Stimulated activated CD4-positive, alpha-beta T cell treated with anti-CD3 and anti-CD28 coated beads, Interleukin-2, amount 100 ng/mL, for 24 hours (primary cell): Measurements from ENCODE around the gene CNTNAP3B.
"Not testable (repeated sequence)": the region's sequence is repeated elsewhere in the genome, so short reads cannot be mapped to it uniquely, and the experiment has no call there.

Experiments used
- DNase-seq, 2 donors: peaks; one replicate each; pipeline ENCODE4 v3.0.0-alpha.2; 2020

The CNTNAP3B gene

DNA sequence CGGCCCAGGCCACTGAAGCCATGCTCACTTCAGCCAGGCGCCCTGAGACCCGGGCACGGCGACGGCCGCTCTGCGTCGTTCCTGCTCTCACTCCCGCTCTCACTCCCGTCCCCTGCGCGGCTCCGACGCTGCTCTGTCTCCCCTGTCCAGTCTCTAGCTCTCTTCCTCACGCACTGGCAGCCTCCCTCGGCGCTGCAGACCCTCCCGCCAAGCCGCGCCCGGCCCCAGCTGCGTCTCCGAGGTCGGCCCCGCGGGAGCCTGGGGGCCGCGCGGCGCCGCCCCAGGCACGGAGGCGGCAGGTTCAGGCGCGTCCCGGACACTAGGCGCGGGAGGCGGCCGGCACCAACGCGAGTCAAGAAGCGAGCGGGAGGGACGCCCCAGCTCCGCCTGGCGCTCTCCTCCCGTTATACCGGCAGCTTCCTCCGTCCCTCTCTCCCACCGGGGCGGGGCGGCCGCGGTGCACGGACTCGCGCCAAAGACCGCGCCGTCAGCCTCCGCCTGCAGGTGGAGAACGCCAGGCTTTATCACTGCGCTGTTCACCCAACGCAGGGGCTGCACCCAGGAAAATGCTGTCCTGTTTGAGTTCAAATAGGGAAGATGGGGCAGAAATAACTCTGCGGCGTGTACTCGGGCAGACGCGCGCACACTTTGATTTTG, at the start of gene CNTNAP3B:
Gene CNTNAP3B, minus strand, starts transcription at position 354 of the 657 bp plus-strand sequence. Its CDS starts 332 bp downstream, at position 22.
- peak in 1 of 2 donors; percentile 1 for DNase-seq

DNA sequence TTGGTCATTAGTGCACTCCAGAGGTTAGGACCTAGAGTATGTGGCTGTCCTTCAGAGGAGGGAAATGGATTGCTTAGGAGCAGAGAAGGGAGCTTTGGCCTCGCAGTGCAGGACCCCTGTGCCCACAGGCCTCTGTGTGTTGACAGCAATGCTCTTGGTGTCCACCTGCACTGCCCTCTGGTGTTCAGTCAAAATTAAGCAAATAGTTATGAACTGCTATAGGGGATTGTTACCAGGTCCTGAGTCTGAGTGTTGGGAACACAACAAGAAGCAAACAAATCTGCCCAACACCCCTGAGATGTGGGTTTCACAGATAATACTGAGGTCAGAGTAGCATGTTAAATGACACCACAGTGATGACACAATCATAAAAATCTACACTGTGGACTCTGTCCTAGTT, 31.1 kb upstream of the CNTNAP3B start:
- not testable (repeated sequence) for DNase-seq

DNA sequence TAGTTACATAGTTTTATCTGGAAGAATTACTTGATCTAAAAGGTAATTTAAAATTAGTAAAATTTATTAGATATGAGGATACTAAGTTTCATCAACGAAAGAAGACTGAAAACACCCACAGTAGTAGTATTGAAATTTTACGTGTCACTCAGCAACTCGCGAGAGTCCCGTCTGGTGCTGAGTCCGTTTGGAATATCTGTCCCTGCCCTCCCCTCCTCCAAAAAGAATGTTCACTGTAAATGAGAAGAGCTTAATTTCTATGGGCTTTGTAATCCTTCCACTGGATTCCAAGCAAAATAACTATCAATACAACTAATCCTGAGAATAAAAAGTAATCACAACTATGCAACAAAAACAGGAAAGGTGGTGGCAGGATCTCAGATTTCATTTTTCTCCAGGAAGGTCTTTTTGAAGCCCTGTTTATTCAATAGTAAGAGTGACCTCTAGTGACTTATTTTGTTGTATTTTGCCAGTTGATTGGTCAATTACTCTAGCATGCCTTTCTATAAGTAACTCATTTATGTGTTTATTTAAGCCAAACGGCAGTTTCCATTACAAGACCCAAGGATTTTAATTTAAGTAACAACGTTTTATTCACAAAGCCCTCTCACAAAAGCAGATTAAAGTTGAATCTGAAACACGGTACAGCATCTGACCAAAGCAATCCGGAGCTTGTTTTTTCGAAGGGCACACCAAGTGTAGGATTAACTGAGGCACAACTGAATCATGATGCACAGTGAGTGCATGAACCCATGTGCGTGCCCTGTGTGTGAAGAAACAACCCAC, 2.0 kb downstream of the CNTNAP3B start:
- DNase-seq, result not testable (repeated sequence)

DNA sequence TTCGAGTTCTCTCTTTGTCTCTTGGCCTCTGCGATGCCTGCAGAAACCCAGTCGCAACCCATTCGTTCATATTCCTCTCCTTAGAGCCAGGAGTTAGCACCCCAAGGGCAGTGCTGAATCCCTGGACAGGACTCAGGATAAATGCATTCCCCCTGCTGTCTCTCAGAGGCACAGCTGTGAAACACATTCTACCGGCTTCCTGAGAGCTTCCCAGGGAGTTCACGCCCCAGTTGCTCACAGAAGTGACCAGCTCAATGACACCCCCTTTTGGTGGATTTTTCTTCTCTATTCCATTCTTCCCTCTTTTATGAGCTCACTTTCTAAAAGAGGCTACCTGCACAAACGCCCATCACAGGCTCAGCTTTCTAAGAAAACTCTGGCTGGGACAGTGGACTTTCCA, 8.2 kb downstream of the CNTNAP3B start:
- not testable (repeated sequence) for DNase-seq

DNA sequence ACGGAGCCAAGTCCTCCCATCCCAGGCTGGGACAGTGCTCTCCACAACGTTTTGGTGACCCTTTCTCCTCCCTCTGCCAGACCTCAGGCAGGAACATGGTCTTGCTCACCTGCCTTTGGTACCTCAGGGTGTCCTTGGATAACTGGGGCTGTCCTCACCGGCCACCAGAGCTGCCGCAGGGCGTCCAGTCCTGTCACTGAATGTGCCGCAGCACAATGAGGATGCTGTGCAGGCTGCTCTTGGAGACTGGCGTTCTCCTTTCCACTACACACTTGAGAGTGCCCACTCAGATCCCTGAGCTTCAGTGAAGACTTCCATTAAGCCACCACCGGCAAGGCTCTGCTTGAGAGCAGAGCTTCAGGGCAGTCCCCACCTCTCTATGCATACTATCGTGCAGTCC, 33.3 kb downstream of the CNTNAP3B start:
- DNase-seq, result not testable (repeated sequence)

DNA sequence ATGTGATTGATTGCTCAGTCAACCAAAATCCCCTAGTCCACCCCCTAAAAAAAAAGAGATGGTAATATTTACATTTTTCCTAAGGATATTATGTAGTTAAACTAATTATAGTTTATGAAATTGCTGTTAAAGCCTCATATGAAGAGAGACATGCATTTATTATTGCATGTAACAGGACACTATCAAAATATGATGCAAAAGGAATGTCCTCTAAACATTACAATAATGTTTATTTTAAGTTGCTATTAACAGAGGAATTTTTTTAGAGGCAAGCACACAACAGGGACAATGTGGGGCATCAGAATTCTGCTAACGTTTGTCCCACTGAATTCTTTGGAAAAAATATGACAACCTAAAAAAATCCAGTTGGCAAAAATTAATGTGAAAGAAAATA, 44.7 kb downstream of the CNTNAP3B start:
- not testable (repeated sequence) for DNase-seq

DNA sequence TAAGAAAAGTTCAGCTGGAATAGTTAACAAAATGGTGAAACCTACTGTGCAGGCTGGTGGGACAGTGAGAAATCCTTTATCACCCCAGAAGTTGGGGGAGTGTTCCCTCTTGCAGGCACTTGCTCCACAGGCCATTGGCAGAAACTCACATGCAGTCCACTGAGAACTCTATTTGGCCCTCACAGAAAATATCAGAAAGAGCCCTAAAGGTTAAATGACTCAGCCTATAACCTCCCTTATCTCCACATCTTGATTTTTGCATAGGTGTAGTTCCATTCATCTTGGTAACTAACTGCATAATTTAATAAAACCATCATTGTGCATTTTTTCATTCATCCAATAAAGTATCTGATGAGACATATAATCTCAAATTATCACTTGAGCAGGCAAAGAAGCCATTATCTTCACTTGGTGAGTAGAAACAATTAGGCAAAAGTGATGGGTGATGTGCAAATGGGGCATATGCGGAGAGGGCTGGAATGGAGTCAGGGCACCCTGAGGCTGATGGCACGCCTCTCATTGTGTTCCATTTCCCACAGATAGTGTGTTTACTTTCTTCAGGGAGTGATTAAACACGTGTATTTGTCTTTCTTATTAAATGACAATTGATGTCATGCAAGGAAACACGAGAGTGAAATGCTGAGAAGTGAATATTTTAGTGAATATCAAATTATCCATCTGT, 45.2 kb downstream of the CNTNAP3B start:
- DNase-seq, result not testable (repeated sequence)

DNA sequence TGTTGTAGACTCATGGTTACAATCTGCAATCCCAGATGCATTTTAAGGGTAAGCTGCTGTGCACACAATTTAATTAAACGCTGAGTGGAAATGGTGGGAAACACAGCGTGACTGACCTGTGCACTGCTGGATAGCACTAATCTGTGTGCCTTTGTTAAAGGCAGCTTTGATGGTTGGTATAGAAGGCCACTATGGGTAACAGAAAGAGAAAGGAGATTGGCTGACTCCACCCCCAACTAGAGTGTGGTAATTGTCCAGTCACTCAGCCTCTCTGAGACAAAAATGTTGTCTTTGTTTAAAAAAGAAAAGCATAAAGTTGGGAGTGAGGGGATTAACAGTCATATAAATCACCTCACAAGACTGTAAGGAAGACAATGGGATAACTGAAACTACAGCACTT, 48.9 kb downstream of the CNTNAP3B start:
- DNase-seq, result not testable (repeated sequence)

DNA sequence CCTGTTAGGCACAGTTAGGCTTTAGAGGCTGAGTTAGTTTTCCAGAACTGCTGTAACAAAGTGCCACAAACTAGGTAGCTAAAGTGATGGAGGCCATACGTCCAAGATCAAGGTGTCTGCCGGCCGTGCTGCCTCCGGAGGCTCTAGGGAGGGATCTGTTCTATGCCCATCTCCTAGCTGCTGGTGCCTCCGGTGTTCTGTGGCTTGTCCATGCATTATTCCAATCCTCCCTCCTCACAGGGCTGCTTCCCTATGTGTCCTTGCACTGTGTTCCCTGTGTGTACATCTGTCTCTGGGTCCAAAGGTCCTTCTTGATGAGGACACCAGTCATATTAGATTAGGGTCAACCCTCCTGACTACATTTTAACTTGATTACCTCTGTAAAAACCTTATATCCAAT, 54.4 kb downstream of the CNTNAP3B start:
- not testable (repeated sequence) for DNase-seq

DNA sequence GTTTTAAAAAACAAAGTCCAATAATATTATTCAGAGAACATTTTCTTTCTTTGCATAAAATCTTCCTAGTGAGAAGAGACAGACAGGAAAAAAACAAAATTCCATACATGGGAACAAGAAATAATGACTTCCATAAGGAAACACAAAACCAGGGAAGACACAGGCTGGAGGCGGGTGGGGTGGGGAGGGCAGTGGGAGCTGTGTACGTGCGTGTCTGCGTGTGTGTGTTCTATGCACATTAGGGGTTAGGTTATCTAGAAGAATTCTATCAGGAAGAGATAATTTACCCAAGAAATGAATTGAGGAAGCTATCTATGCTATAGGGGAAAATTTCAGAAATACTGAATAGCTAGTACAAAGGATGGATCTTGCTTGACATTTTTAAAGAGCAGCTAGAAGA, 58.2 kb downstream of the CNTNAP3B start:
- not testable (repeated sequence) for DNase-seq

DNA sequence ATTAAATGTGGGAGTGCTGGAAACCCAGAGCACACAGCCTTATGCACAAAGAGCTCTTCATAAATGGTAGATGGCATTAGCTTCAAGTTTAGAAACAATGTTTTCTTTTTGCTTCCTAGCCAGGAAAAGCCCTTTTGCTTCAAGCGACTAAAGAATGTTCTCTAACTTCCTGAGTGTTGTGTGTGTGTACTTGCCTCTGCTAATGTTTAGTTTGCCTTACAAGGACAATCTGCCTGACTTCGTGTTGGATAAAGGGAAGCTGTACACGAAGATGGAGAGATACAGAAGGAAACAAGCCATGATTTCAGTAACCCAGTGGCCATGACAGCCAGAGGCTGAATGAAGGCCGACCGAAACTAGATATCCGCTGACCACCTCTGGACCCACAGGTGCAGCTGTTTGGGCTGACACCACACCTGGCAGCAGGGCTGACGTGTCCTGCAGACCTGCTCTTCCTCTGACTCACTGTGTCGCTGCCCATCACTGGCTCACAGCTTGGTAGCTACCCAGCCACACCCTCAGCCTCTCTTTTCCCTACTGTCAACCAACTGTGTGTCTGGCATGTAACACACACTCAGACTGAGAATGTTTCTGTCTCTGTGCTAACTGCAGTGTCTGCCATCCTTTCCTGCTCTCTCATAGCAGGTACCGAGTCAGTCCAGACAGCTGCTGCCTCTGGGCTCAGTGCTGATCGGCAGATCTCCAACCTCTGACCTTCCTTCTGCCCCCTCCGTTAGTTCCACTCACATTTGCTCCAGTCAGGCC, 59.0 kb downstream of the CNTNAP3B start:
- not testable (repeated sequence) for DNase-seq

DNA sequence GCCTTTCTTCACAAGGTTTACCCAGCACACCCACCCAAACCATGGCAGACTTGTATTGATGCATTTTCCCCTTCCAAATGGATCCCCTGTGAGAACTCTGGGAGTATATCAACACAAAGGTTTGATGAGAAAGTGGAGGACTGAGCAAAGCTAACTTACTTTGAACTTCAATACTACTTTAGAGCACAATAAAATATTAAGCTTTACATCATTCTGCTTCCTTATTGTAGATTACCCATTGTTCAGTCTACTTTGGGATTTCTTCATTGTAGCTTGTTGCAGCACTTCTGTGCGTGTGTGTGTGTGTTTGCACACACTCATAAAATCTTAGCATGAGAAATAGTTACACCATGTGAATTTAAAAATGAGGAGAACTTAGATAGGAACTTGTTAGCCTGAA, 75.4 kb downstream of the CNTNAP3B start:
- DNase-seq, result not testable (repeated sequence)

DNA sequence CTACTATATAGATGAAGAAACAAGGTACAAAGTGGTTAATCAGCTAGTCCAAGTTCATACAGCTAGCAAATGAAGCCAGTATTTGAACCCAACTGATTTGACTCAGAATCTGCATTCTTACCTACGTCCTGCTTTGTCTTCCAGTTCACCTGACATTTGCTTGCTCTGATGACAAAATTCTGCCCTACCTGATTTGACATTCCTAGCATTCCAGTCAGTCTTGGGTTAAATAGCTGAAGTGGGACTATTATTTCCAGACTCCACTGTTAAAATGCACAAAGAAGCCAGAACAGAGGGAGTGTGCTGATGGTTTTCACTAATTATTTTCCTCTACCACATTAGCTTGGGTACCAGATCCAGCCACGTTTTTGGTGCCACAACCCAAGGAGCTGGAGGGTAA, 78.5 kb downstream of the CNTNAP3B start:
- not testable (repeated sequence) for DNase-seq

DNA sequence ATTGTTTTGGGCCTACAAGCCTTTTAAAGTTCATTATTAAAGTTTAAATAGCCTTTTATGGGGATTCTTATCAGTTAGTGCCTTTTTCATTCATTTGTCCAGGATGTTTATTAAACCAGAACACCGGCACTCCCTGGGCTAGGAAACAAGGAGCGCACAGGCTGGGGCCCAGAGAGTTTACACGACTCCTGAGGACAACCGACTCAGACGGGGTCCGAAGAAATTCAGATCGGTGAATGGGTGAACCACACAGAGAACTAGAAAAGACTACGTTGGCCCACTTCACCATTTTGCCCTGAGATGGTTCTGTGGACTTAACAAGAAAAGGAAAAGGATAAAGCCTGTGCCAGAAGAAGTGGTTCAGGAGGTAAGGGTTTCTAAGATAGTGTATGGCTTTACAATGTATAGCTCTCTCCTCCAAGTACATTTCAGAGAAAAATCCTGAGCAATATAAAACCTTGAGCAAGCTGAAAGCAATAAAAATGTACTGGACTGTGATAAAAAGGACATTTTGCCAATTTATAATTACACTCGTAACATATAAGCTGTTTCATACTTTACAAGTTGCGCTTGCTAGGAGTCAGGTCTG, 84.7 kb downstream of the CNTNAP3B start:
- DNase-seq, result not testable (repeated sequence)

DNA sequence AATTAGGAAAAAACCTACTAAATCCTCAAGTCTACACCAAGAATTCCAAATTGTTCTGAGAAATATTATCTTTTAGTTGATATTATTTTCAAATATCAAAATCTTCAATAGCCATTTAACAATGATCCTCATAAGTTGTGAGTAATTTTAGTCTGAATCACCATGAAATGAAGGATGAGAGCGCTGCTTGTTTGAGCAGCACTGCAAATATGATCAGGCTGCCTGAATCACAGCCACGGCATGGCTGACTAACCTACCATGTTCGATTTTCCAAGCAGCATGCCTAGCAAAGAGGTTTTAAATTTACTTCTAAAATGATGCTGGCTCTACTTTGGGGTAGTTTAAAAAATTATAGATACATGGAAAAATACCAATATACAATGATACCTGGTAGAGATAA, 95.7 kb downstream of the CNTNAP3B start:
- DNase-seq, result not testable (repeated sequence)

DNA sequence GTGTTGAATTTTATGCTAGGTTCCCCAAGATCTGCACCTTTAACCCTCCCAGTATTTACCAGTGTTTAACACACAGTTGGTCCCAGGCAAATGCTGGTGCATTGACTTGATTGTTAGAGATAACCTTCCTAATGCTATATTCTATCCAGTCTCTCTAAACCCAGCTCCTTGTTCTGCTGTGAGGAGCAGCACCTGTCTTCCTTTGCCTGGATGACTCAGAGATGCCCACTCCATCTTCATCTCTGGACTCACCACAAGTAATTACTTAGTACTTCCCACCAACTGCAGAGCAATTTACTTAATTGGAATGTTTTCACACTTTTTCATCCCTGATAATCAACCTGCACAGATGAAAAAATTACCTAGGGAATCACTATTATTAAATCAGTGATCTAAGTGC, 108.6 kb downstream of the CNTNAP3B start:
- not testable (repeated sequence) for DNase-seq

DNA sequence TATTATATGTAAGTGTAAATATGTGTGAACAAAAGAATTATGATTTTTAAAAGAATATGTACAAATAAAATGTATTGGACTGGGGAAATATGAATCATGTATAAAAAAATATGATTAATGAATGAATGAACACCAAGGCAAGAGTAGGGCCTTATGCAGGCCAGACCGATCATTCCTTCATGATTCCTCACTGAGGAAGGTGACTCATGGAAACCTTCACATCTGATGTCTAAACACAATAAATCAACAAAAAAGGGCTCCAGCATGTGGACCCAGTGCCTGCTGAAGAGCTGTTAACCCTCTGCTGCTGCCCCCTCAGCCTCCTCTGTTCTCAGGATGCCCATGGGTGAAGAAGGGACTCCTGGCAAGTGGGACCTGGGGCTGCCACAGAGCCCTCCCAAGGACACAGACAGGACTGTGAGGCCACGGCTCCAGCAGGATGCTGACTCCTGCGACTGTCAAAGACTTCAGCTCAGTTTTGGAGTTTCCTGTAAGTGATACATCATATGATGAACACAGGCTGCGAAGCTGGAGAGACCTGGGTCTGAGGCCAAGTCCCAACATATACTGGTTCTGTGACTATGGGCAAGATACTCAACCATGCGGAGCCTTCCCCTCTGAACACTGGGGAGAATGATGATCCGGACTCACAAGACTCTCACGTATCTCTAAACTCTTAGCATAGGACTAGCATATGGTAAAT, 110.9 kb downstream of the CNTNAP3B start:
- not testable (repeated sequence) for DNase-seq

DNA sequence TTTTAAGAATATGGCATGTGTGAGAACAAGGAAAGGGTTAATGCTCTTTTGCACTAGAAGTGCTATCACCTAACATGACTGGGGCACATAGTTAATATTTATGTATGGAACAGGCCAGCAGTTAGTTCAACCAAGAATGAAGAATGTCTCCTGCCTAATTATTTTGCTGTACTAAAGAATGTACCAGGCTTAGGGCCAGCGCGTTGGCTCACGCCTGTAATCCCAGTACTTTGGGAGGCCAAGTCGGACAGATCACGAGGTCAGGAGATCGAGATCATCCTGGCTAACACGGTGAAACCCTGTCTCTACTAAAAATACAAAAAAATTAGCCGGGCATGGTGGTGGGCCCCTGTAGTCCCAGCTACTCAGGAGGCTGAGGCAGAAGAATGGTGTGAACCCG, 114.9 kb downstream of the CNTNAP3B start:
- DNase-seq, result not testable (repeated sequence)

DNA sequence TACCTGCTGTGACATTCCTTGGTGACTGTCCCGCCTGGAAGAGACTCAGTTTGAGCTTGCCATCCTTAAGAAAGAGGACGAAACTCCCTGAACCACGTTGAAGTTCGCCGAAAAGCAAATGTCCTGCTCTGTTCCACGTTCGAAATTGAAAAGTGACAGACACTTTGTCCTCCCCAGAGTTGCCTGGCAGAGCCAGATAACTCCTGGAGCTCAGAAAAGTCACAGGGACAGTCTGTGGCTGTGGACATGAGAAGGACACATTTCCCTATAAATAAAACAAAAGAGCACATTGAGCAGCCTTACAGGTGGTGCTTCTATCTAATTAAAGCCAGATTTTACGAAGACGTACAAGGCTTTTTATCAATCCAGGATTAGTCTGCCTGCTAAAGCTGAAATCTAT, 137.6 kb downstream of the CNTNAP3B start:
- DNase-seq, result not testable (repeated sequence)

DNA sequence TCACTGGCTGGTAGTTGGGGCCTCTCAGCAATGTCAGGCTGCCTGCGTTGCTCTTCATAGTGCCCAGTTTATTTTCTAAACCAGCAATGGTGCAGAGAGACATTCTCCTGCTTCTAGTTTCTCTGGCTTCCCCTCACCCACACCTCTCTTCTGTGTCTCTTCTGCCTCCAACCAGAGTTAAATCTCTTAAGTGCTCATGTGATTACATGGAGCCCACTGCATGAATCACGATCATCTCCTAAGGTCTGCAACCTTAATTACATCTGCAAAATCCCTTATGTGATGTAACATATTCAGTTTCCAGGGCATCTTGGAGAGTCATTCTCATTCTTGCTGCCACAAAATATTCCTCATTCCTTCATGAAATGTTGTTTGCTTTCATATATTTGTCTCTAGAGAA, 149.0 kb downstream of the CNTNAP3B start:
- not testable (repeated sequence) for DNase-seq

DNA sequence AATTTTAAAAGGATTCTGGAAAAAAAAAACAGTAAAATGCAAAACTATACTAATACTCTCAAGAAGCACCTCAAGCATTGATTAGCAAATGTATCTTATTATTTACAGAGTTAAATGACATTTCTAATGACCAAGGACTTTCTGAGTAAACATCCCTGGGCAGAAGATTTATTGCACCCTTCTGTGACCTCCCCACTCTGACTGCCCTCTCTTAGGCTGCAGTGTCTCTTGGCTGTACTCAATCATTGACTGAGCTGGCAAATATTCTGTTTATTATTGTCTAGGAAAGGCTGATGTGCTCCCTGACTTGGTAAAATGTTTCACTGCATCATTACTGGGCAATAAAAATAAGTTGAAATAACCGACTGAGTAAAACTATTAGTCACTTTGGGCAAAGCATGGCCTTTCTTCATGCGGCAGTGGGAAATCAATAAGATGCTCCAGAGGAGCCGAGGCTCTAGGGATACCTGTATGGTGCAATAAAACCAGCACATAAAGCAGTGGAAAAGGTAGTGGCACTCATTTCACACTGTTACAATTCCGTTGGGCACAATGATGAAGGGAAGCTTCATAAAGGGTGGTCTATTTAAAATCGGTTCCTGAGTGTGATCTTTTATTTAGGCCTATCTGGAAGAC, 151.1 kb downstream of the CNTNAP3B start:
- DNase-seq, result not testable (repeated sequence)
